Panc1 (cell line): ENCODE results near the gene STK39. TPM values are rescaled to one million over a fixed set of nuclear protein-coding genes. Genes with fewer than 3 reads are reported as not detected.
"Not testable (repeated sequence)": the region's sequence is repeated elsewhere in the genome, so short reads cannot be mapped to it uniquely, and the experiment has no call there.

Source experiments
- ATAC-seq: fragments of 200-7000 bp; cut with Tn5 transposase; 2 replicates; pipeline ENCODE4 v1.9.1; 2020; ENCODE audit warnings: mild to moderate bottlenecking, moderate library complexity
- BruUV-seq: library from RNA; stranded (reverse); fragments of 400-500 nt; replicated peaks from 2 replicates; lab custom pipeline; 2021; lab: Mats Ljungman, UMichigan
- CTCF ChIA-PET: fragments of 300-600 bp; sonication (Branson Sonifier 250); formaldehyde crosslinking; loops from one replicate; lab custom pipeline; 2022; ENCODE audit warnings: antibody characterized with exemption; lab: Charles Lee
- POLR2A ChIA-PET: fragments of 300-600 bp; sonication (Branson Sonifier 250); formaldehyde crosslinking; loops from one replicate; lab custom pipeline; 2022; ENCODE audit warnings: antibody characterized with exemption; lab: Charles Lee
- DNase-seq: peaks from one replicate; pipeline ENCODE4 v3.0.0-alpha.2; 2010; ENCODE audit warnings: low read depth, low spot score
- H3K27ac ChIP-seq: 2 replicates; pipeline ENCODE4 v1.5.1; 2011; ENCODE audit warnings: mild to moderate bottlenecking, low read length, inconsistent platforms
- H3K27me3 ChIP-seq: fragments of 200-500 bp; sonication (Bioruptor generic); 2 replicates; pipeline ENCODE4 v1.6.0; 2014; ENCODE audit warnings: low read length, inconsistent platforms; ENCODE audit not compliant: control insufficient read depth, insufficient read depth
- H3K36me3 ChIP-seq: fragments of 200-500 bp; sonication (Bioruptor generic); 2 replicates; pipeline ENCODE4 v1.5.1; 2014; ENCODE audit warnings: inconsistent platforms, mild to moderate bottlenecking, low read length, moderate library complexity; ENCODE audit not compliant: control insufficient read depth, insufficient read depth
- H3K4me1 ChIP-seq: 2 replicates; pipeline ENCODE4 v1.5.1; 2011; ENCODE audit warnings: inconsistent platforms, mild to moderate bottlenecking, low read length, moderate library complexity; ENCODE audit not compliant: control insufficient read depth, insufficient read depth
- H3K4me3 ChIP-seq, 2 experiments: 2 replicates each; pipeline ENCODE4 v1.5.1; 2011 to 2012; ENCODE audit warnings: low read depth in 2 of 2, low read length in 2 of 2, mild to moderate bottlenecking in 2 of 2, inconsistent platforms in 1 of 2, moderate library complexity in 1 of 2
- H3K9me3 ChIP-seq: fragments of 200-500 bp; sonication (Bioruptor generic); 2 replicates; pipeline ENCODE4 v1.5.1; 2014; ENCODE audit warnings: low read depth, mild to moderate bottlenecking, inconsistent platforms, low read length, moderate library complexity; ENCODE audit not compliant: control insufficient read depth, insufficient read depth
- POLR2AphosphoS5 ChIP-seq: IDR thresholded peaks from 2 replicates; pipeline ENCODE4 v1.6.1; 2012; ENCODE audit warnings: mild to moderate bottlenecking, low read depth, low read length, moderate library complexity
- REST ChIP-seq, 2 experiments: IDR thresholded peaks; 2 replicates each; pipeline ENCODE4 v1.6.1; 2011 to 2012; ENCODE audit warnings: low read depth in 2 of 2, control low read depth in 1 of 2, low read length in 1 of 2, mild to moderate bottlenecking in 1 of 2, moderate library complexity in 1 of 2; ENCODE audit not compliant: insufficient read depth in 1 of 2
- SIN3A ChIP-seq: IDR thresholded peaks from 2 replicates; pipeline ENCODE4 v1.6.1; 2012; ENCODE audit warnings: low read depth, mild to moderate bottlenecking, low read length, moderate library complexity, borderline replicate concordance; ENCODE audit not compliant: insufficient read depth
- TCF7L2 ChIP-seq: IDR thresholded peaks from 2 replicates; pipeline ENCODE4 v1.6.1; 2011; ENCODE audit warnings: mild to moderate bottlenecking, low read depth, low read length, inconsistent platforms
- in situ Hi-C: cut with HindIII; loops from 2 replicates; pipeline ENCODE4 v1.10.0; 2016; ENCODE audit warnings: low sequenced_read_pairs, low pct_unique_long_range_greater_than_20kb
- intact Hi-C: fragments of 100-400 bp; cut with micrococcal nuclease; formaldehyde crosslinking; loops from one replicate; pipeline ENCODE4 v1.10.0; 2022; ENCODE audit not compliant: unreplicated experiment
- total RNA-seq: library from RNA; stranded (reverse); gene quantifications from one replicate; pipeline ENCODE4 v1.2.1, GENCODE V29; 2021; ENCODE audit not compliant: unreplicated experiment
- TF ChIP-seq, protein P1 (sequence below): fragments of 450-650 bp; IDR thresholded peaks from 2 replicates; pipeline ENCODE4 v1.5.1; 2017; ENCODE audit warnings: mild to moderate bottlenecking

STK39 gene
- total RNA-seq, 1 experiment from 2014 or later, result 14.0 TPM

GRCh38 chr2:168272225-168272624 is 24.8 kb upstream of the STK39 start:
- no TSS peak for BruUV-seq
- H3K27me3 ChIP-seq, result no peaks in the 10 kb centered on the region; the same call in 1 of the 2 replicates
- intact Hi-C loops, result no loop called here
- H3K4me3 ChIP-seq, result no peak overlapping the region
- ATAC-seq (no peak), DNase-seq (no peak)
- no peaks in the 10 kb centered on the region for H3K4me1 ChIP-seq
- ChIA-PET POLR2A (no interaction called here), CTCF (no interaction called here)
- TF ChIP-seq POLR2AphosphoS5 (no peak), REST (IDR thresholded peaks at IDR 0.05; ENCODE audit: insufficient read depth in 1 of 2, low read depth in 2 of 2, low read length in 1 of 2) (no peak)
- TF ChIP-seq, protein P1, sequence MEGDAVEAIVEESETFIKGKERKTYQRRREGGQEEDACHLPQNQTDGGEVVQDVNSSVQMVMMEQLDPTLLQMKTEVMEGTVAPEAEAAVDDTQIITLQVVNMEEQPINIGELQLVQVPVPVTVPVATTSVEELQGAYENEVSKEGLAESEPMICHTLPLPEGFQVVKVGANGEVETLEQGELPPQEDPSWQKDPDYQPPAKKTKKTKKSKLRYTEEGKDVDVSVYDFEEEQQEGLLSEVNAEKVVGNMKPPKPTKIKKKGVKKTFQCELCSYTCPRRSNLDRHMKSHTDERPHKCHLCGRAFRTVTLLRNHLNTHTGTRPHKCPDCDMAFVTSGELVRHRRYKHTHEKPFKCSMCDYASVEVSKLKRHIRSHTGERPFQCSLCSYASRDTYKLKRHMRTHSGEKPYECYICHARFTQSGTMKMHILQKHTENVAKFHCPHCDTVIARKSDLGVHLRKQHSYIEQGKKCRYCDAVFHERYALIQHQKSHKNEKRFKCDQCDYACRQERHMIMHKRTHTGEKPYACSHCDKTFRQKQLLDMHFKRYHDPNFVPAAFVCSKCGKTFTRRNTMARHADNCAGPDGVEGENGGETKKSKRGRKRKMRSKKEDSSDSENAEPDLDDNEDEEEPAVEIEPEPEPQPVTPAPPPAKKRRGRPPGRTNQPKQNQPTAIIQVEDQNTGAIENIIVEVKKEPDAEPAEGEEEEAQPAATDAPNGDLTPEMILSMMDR, result no peak
- in situ Hi-C loops, result no loop called here
- H3K36me3 ChIP-seq, result no peaks in the 10 kb centered on the region; the same call in 1 of the 2 replicates
- H3K27ac ChIP-seq, result no peak overlapping the region
- H3K9me3 ChIP-seq, result no peaks in the 10 kb centered on the region

DNA sequence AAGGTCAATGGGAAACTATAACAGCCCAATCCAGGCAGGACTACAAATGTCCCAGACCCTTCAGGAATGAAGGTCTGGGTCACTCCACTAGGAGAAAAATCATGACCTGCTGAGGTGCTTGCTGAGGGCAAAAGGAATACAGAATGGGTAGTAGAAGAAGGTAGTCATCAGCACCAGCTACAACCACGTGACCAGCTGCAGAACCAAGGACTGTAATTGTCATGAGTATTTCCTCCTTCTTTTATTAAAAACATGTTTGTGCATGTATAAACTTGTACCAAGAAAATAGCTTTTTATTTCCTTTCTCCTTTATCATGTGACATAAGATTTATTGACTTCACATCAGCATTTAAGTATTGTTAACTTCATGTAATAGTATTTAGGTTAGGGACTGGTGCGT is 15.5 kb upstream of the STK39 start:
- H3K9me3 ChIP-seq, H3K4me3 ChIP-seq, H3K4me1 ChIP-seq, BruUV-seq, in situ Hi-C loops, DNase-seq, intact Hi-C loops, H3K27ac ChIP-seq, H3K36me3 ChIP-seq, POLR2A ChIA-PET, CTCF ChIA-PET, ATAC-seq, H3K27me3 ChIP-seq: not testable (repeated sequence)

DNA sequence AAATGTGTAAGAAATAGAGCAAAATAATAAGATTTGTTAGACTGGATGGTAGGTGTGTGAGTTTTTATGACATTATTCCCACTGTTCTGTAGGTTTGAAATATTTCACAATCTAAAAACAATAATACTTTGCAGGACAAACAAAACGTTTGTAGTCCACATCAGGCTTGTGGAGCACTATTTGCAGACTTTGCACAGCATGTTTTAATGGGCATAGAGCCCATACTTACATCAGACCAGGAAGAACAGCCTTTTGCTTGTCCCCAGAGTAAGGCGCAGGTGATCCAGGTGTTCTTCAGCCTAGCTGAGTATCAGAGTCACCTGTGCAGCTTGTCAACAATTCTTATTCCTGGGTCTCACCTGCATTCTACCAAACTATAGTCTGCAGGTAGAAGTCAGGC is 9.1 kb upstream of the STK39 start:
- Histone ChIP-seq H3K27me3 (no peaks in the 10 kb centered on the region), H3K4me1 (no peaks in the 10 kb centered on the region), H3K36me3 (no peaks in the 10 kb centered on the region), H3K27ac (no peak overlapping the region), H3K9me3 (no peaks in the 10 kb centered on the region; the same call in 1 of the 2 replicates), H3K4me3 (no peak overlapping the region)
- ChIA-PET CTCF (no interaction called here), POLR2A (no interaction called here)
- in situ Hi-C loops (no loop called here), intact Hi-C loops (no loop called here)
- TF ChIP-seq SIN3A (no peak), TCF7L2 (no peak), REST (IDR thresholded peaks at IDR 0.05; ENCODE audit: insufficient read depth in 1 of 2, low read depth in 2 of 2, low read length in 1 of 2) (no peak), POLR2AphosphoS5 (no peak)
- TF ChIP-seq, protein P1, result no peak
- no TSS peak for BruUV-seq
- DNase-seq (no peak), ATAC-seq (no peak)
